Measurements from ENCODE around the gene FAM200A. TPM values are rescaled to one million over a fixed set of nuclear protein-coding genes. Genes with fewer than 3 reads are reported as not detected.

FAM200A gene
- total RNA-seq, 1 donor from 2014 or later: 4.9 TPM

DNA sequence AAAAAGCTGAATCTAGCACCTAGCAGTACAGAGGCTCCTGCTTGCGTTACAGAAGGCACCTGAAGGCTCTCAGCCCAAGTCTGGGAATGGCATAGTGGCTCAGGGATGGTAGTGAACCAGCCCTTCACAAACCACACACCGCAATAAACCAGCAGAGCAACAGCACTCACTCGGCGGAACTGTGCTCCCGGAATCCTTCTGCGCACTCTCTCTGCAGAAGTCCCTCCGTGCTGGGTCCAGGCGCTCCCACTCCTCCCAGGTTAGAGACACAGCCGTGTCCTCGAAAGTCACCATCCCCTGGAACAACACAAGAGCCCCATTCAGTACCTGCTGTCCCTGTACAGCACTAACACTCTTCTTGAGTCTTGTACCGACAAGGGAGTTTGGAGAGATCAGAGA is 53.4 kb downstream of the FAM200A start:
- intact Hi-C loops (cut with DNase I): no loop called here
- Histone ChIP-seq H3K36me3 (peaks cover 46% of the 10 kb centered on the region), H3K9me3 (peaks cover 11% of the 10 kb centered on the region), H3K27ac (no peak overlapping the region), H3K4me1 (peaks cover 24% of the 10 kb centered on the region), H3K4me3 (peak overlapping the region; percentile 100), H3K27me3 (no peaks in the 10 kb centered on the region)
- TF ChIP-seq, protein P1, sequence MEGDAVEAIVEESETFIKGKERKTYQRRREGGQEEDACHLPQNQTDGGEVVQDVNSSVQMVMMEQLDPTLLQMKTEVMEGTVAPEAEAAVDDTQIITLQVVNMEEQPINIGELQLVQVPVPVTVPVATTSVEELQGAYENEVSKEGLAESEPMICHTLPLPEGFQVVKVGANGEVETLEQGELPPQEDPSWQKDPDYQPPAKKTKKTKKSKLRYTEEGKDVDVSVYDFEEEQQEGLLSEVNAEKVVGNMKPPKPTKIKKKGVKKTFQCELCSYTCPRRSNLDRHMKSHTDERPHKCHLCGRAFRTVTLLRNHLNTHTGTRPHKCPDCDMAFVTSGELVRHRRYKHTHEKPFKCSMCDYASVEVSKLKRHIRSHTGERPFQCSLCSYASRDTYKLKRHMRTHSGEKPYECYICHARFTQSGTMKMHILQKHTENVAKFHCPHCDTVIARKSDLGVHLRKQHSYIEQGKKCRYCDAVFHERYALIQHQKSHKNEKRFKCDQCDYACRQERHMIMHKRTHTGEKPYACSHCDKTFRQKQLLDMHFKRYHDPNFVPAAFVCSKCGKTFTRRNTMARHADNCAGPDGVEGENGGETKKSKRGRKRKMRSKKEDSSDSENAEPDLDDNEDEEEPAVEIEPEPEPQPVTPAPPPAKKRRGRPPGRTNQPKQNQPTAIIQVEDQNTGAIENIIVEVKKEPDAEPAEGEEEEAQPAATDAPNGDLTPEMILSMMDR (IDR thresholded peaks at IDR 0.05): no peak
- DNase-seq (no peak), ATAC-seq (no peak)

DNA sequence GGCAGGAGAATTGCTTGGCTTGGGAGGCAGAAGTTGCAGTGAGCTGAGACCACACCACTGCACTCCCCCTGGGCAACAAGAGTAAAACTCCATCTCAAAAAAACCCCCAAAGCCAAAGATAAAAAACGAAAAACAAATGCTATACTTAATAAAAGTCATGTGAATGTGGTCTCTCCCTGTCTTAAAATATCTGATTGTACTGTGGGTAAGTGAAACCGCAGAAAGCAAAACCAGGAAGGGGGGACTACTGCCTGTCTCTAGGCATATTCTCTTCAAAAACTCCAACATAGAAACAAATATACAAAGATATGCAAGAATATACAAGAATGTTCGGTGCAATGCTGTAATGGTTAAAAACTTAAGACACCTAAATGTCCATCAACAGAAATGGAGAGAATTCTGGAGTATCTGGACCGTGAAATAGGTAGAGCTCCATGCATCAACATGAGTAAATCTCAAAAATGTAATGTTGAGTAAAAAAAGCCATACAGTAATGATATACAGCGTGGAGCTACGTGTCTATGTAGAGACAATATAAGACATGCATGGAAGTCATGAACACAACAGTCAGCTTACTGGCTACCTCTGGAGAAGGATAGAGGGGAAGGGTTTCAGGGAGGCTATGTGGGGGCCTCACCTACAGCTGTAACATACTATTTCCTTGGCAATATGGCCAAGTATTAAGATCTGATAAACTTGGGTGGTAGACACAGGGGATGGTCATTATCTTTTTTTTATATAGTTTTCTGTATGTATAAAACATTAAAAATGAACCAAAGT is 54.0 kb downstream of the FAM200A start:
- H3K27ac ChIP-seq: no peak overlapping the region
- peaks cover 52% of the 10 kb centered on the region for H3K36me3 ChIP-seq
- H3K9me3 ChIP-seq: peaks cover 11% of the 10 kb centered on the region
- ATAC-seq (no peak), DNase-seq (no peak)
- peaks cover 24% of the 10 kb centered on the region for H3K4me1 ChIP-seq
- H3K4me3 ChIP-seq: peak overlapping the region; percentile 100
- TF ChIP-seq, protein P1 (IDR thresholded peaks at IDR 0.05): no peak
- no peaks in the 10 kb centered on the region for H3K27me3 ChIP-seq
- intact Hi-C loops (cut with DNase I): no loop called here

Other genes with a start within 250 kb of the FAM200A start
- gene ARPC1A, start 226.2 kb downstream of the FAM200A start, total RNA-seq: 137 TPM
- 219 TPM for gene ARPC1B, start 177.4 kb downstream of the FAM200A start, total RNA-seq
- gene PDAP1, start 143.5 kb downstream of the FAM200A start, total RNA-seq: 76.4 TPM
- 72.0 TPM for gene BUD31, start 143.1 kb downstream of the FAM200A start, total RNA-seq
- gene PTCD1, start 113.3 kb downstream of the FAM200A start, total RNA-seq: 7.5 TPM
- gene CPSF4, start 113.2 kb downstream of the FAM200A start, total RNA-seq: 26.9 TPM
- gene ATP5MF, start 85.9 kb downstream of the FAM200A start, total RNA-seq: 231 TPM
- 9.6 TPM for gene ZNF789, start 79.2 kb downstream of the FAM200A start, total RNA-seq
- gene ZNF394, start 51.8 kb downstream of the FAM200A start, total RNA-seq: 34.5 TPM
- gene ZKSCAN5, start 47.5 kb downstream of the FAM200A start, total RNA-seq: 7.4 TPM
- gene ZNF655, start 6.5 kb upstream of the FAM200A start, total RNA-seq: 63.1 TPM
- 1.0 TPM for gene TMEM225B, start 46.2 kb upstream of the FAM200A start, total RNA-seq
- 18.3 TPM for gene ZSCAN25, start 64.8 kb upstream of the FAM200A start, total RNA-seq
- gene CYP3A5, start 127.9 kb upstream of the FAM200A start, total RNA-seq: 15.1 TPM
- gene CYP3A7, start 183.1 kb upstream of the FAM200A start, total RNA-seq: 1.6 TPM
- gene CYP3A4, start 232.1 kb upstream of the FAM200A start, total RNA-seq: not detected

Data from upper lobe of right lung (tissue), 1 donor.